A549 (cell line): ENCODE results near the gene ZKSCAN7. TPM values are rescaled to one million over a fixed set of nuclear protein-coding genes. Genes with fewer than 3 reads are reported as not detected.

Experiments used
- ATAC-seq, 2 experiments: fragments of 200-7000 bp in 1 of 2; fragments of >200 bp in 1 of 2; cut with Nextera tagmentation in 1 of 2; cut with Tn5 transposase in 1 of 2; 3 replicates each; pipeline versions ENCODE4 v1.8.0 to v1.9.1; 2018 to 2020; ENCODE audit warnings: mild to moderate bottlenecking in 1 of 2, moderate library complexity in 1 of 2
- CTCF ChIA-PET: fragments of 300-600 bp; sonication (Branson Sonifier 250); formaldehyde crosslinking; extraction: SDS; loops from one replicate; lab custom pipeline; 2021; ENCODE audit warnings: antibody characterized with exemption, inconsistent platforms; lab: Yijun Ruan, JAX
- POLR2A ChIA-PET: fragments of 350-600 bp; formaldehyde crosslinking; extraction: SDS; loops from one replicate; lab custom pipeline; 2021; ENCODE audit warnings: antibody characterized with exemption, inconsistent platforms; lab: Yijun Ruan, JAX
- DNase-seq, 2 experiments: peaks; one replicate each; pipeline versions ENCODE4 v3.0.0 to v3.0.0-alpha.2; 2011 to 2016; ENCODE audit warnings: low read depth in 1 of 2, low spot score in 1 of 2
- FAIRE-seq: peaks from 2 replicates; lab custom pipeline; 2011; peaks lifted over from hg19 to GRCh38; lab: Jason Lieb, UNC
- H3K27ac ChIP-seq, 2 experiments: fragments of >200 bp; sonication (Bioruptor Twin); formaldehyde crosslinking; 3 replicates each; pipeline ENCODE4 v1.5.1; 2016 to 2017
- H3K4me1 ChIP-seq: fragments of >200 bp; sonication (Bioruptor Twin); formaldehyde crosslinking; 3 replicates; pipeline ENCODE4 v1.6.1; 2016
- H3K4me2 ChIP-seq: fragments of >200 bp; sonication (Bioruptor Twin); formaldehyde crosslinking; 3 replicates; pipeline ENCODE4 v1.6.1; 2016
- H3K4me3 ChIP-seq: fragments of >200 bp; sonication (Bioruptor Twin); formaldehyde crosslinking; 3 replicates; pipeline ENCODE4 v1.5.1; 2016
- H3K9me3 ChIP-seq: fragments of >200 bp; sonication (Bioruptor Twin); formaldehyde crosslinking; 3 replicates; pipeline ENCODE4 v1.6.1; 2016
- BHLHE40 ChIP-seq: IDR thresholded peaks from 2 replicates; pipeline ENCODE4 v1.6.1; 2012; ENCODE audit warnings: low read depth, low read length, inconsistent platforms
- CBX2 ChIP-seq: fragments of 200-600 bp; sonication (generic); IDR thresholded peaks from 2 replicates; pipeline ENCODE4 v1.6.1; 2016; ENCODE audit warnings: low read depth, mild to moderate bottlenecking, borderline replicate concordance
- CBX8 ChIP-seq: fragments of 200-600 bp; sonication (generic); IDR thresholded peaks from 2 replicates; pipeline ENCODE4 v1.6.1; 2016
- CEBPB ChIP-seq, 2 experiments: fragments of >200 bp in 1 of 2; sonication (Bioruptor Twin) in 1 of 2; formaldehyde crosslinking in 1 of 2; IDR thresholded peaks; 2 replicates each; pipeline ENCODE4 v1.6.1; 2012 to 2016
- CHD4 ChIP-seq: fragments of 200-600 bp; sonication (generic); IDR thresholded peaks from 2 replicates; pipeline ENCODE4 v1.6.1; 2016; ENCODE audit warnings: antibody characterized with exemption, mild to moderate bottlenecking, borderline replicate concordance
- EHMT2 ChIP-seq: fragments of 200-600 bp; sonication (generic); IDR thresholded peaks from 2 replicates; pipeline ENCODE4 v1.6.1; 2016; ENCODE audit warnings: antibody characterized with exemption, low read depth, mild to moderate bottlenecking, moderate library complexity
- ELK1 ChIP-seq: fragments of 150-350 bp; IDR thresholded peaks from 2 replicates; pipeline ENCODE4 v1.6.1; 2014; ENCODE audit warnings: low read depth, mild to moderate bottlenecking, low read length
- EP300 ChIP-seq, 2 experiments: fragments of >200 bp; sonication (Bioruptor Twin); formaldehyde crosslinking; IDR thresholded peaks; 2 replicates in 1 of 2; 3 replicates in 1 of 2; pipeline ENCODE4 v1.6.1; 2016 to 2017
- FOSB ChIP-seq: fragments of 250-450 bp; sonication (Bioruptor Pico); IDR thresholded peaks from 2 replicates; pipeline ENCODE4 v1.5.0; 2020; ENCODE audit warnings: mild to moderate bottlenecking, moderate library complexity
- FOSL2 ChIP-seq, 2 experiments: fragments of 450-650 bp in 1 of 2; fragments of >200 bp in 1 of 2; sonication (Bioruptor Twin) in 1 of 2; formaldehyde crosslinking; IDR thresholded peaks; 2 replicates each; pipeline versions ENCODE4 v1.5.0 to v1.6.1; 2016 to 2020; ENCODE audit warnings: mild to moderate bottlenecking in 1 of 2, moderate library complexity in 1 of 2
- FOXS1 ChIP-seq: fragments of 250-450 bp; sonication (Bioruptor Pico); IDR thresholded peaks from 2 replicates; pipeline ENCODE4 v1.5.0; 2020; ENCODE audit warnings: mild to moderate bottlenecking, moderate library complexity
- GATA3 ChIP-seq: IDR thresholded peaks from 2 replicates; pipeline ENCODE4 v1.6.1; 2012; ENCODE audit warnings: borderline replicate concordance
- HES2 ChIP-seq: fragments of >200 bp; sonication (Bioruptor Twin); formaldehyde crosslinking; IDR thresholded peaks from 2 replicates; pipeline ENCODE4 v1.6.1; 2016
- HOXB5 ChIP-seq: fragments of 250-450 bp; sonication (Bioruptor Pico); IDR thresholded peaks from 2 replicates; pipeline ENCODE4 v1.5.0; 2020; ENCODE audit warnings: mild to moderate bottlenecking, moderate library complexity
- MAZ ChIP-seq: fragments of 150-350 bp; IDR thresholded peaks from 2 replicates; pipeline ENCODE4 v1.6.1; 2014; ENCODE audit warnings: antibody characterized with exemption, low read depth, low read length, borderline replicate concordance
- NPAS2 ChIP-seq: fragments of 250-450 bp; sonication (Bioruptor Pico); IDR thresholded peaks from 2 replicates; pipeline ENCODE4 v1.8.0; 2022; ENCODE audit warnings: mild to moderate bottlenecking, moderate library complexity, borderline replicate concordance
- NR3C1 ChIP-seq: fragments of >200 bp; sonication (Bioruptor Twin); formaldehyde crosslinking; IDR thresholded peaks from 3 replicates; pipeline ENCODE4 v1.6.1; 2017
- POLR2A ChIP-seq: IDR thresholded peaks from 2 replicates; pipeline ENCODE4 v1.6.1; 2012; ENCODE audit warnings: mild to moderate bottlenecking, low read length
- RAD21 ChIP-seq, 2 experiments: fragments of >200 bp in 1 of 2; sonication (Bioruptor Twin) in 1 of 2; formaldehyde crosslinking in 1 of 2; IDR thresholded peaks in 1 of 2; conservative IDR thresholded peaks in 1 of 2; 2 replicates in 1 of 2; 3 replicates in 1 of 2; pipeline ENCODE4 v1.6.1; 2012 to 2018; ENCODE audit warnings: inconsistent platforms in 1 of 2
- RARB ChIP-seq: fragments of 250-450 bp; sonication (Bioruptor Pico); IDR thresholded peaks from 2 replicates; pipeline ENCODE4 v1.8.0; 2021; ENCODE audit warnings: mild to moderate bottlenecking, moderate library complexity
- RCOR1 ChIP-seq: fragments of 150-350 bp; IDR thresholded peaks from 2 replicates; pipeline ENCODE4 v1.6.1; 2014; ENCODE audit warnings: antibody characterized with exemption, low read length, low read depth
- REST ChIP-seq: fragments of 200-600 bp; sonication (generic); IDR thresholded peaks from 2 replicates; pipeline ENCODE4 v1.6.1; 2016; ENCODE audit warnings: antibody characterized with exemption, mild to moderate bottlenecking, moderate library complexity
- SREBF2 ChIP-seq: fragments of 450-650 bp; IDR thresholded peaks from 2 replicates; pipeline ENCODE4 v1.6.1; 2014; ENCODE audit warnings: mild to moderate bottlenecking, moderate library complexity
- TP53 ChIP-seq: fragments of 250-450 bp; sonication (Bioruptor Pico); IDR thresholded peaks from 2 replicates; pipeline ENCODE4 v1.5.0; 2021; ENCODE audit warnings: mild to moderate bottlenecking, moderate library complexity
- ZFP36 ChIP-seq: fragments of 450-650 bp; IDR thresholded peaks from 2 replicates; pipeline ENCODE4 v1.6.1; 2014; ENCODE audit warnings: borderline replicate concordance; ENCODE audit not compliant: partially characterized antibody
- ZNF302 ChIP-seq: fragments of 250-450 bp; sonication (Bioruptor Pico); IDR thresholded peaks from 2 replicates; pipeline ENCODE4 v1.9.0; 2021; ENCODE audit warnings: inconsistent platforms, mild to moderate bottlenecking, moderate library complexity
- WGBS: methylation state at CpG from one replicate; pipeline ENCODE4 v1.1.6; 2017; ENCODE audit errors: missing lambda C conversion rate; 5-methylcytosine and 5-hydroxymethylcytosine counted together
- polyA minus RNA-seq: library from RNA; depleted of rRNA, polyadenylated mRNA; stranded (reverse); fragments of >200 nt; gene quantifications from 2 replicates; pipeline ENCODE4 v1.2.3, GENCODE V29; 2011; rRNA and poly(A)+ RNA removed
- polyA plus RNA-seq, 4 experiments: library from polyadenylated mRNA; depleted of rRNA in 3 of 4; stranded (reverse); fragments of >200 nt; fragmentation: RNase III in 1 of 4; extraction: RNeasy Plus Mini Kit Qiagen cat#74134 plus additional on column Dnase treatment in 1 of 4; gene quantifications; 2 replicates in 3 of 4; 3 replicates in 1 of 4; pipeline ENCODE4 v1.2.3, GENCODE V29; 2011 to 2017

Gene ZKSCAN7
- polyA plus RNA-seq (2011; rRNA removed) (not detected in 2 replicates), polyA plus RNA-seq (2017; fragmentation: RNase III; extraction: RNeasy Plus Mini Kit Qiagen cat#74134 plus additional on column Dnase treatment) (not detected in 3 replicates), polyA minus RNA-seq (not detected in 2 replicates)
- polyA plus RNA-seq (2012; cell fraction: cytosol; rRNA removed): not detected in 2 replicates
- polyA plus RNA-seq (2012; cell fraction: nucleus; rRNA removed): not detected in 2 replicates

- FAIRE-seq (no peak), DNase-seq (no peak), ATAC-seq (no peak)
- Histone ChIP-seq H3K4me3 (no peak within 1 kb of the TSS), H3K9me3 (no peaks in the 10 kb centered on the region), H3K27ac (no peak within 1 kb of the TSS), H3K4me1 (no peaks in the 10 kb centered on the region), H3K4me2 (no peak within 1 kb of the TSS)
- ChIA-PET POLR2A (no interaction called here), CTCF (no interaction called here)
- TF ChIP-seq RCOR1: no peak
- 63% methylated on average over 21 of the region's 68 CpGs for WGBS
Observed at GRCh38 chr3:44554626-44555592, at the start of gene ZKSCAN7. TSS of gene ZKSCAN7 (plus strand) at chr3:44555193. CDS start at chr3:44557048, 1,855 bp downstream.

GRCh38 chr3:44506556-44506955, 48.4 kb upstream of the ZKSCAN7 start:
- no peak for ATAC-seq
- Histone ChIP-seq H3K27ac (no peak overlapping the region), H3K4me1 (0 out of 3 replicates have a peak, but pooled peaks cover 3% of the 10 kb centered on the region), H3K9me3 (peaks cover 43% of the 10 kb centered on the region), H3K4me3 (no peak overlapping the region), H3K4me2 (no peak overlapping the region)
- 94% methylated on average over 3 of the region's 3 CpGs for WGBS
- DNase-seq: no peak
- ChIA-PET POLR2A (no interaction called here), CTCF (no interaction called here)
- no peak for TF ChIP-seq NR3C1
- no peak for TF ChIP-seq TP53
- no peak for TF ChIP-seq HES2
- TF ChIP-seq GATA3: no peak
- TF ChIP-seq SREBF2: no peak
- no peak for TF ChIP-seq POLR2A
- no peak for TF ChIP-seq CHD4
- TF ChIP-seq ZFP36: no peak
- no peak for FAIRE-seq

GRCh38 chr3:44506961-44507360, 48.0 kb upstream of the ZKSCAN7 start:
- ChIA-PET POLR2A (no interaction called here), CTCF (no interaction called here)
- Histone ChIP-seq H3K4me2 (no peak overlapping the region), H3K27ac (no peak overlapping the region), H3K9me3 (peaks cover 40% of the 10 kb centered on the region), H3K4me3 (no peak overlapping the region), H3K4me1 (0 out of 3 replicates have a peak, but pooled peaks cover 3% of the 10 kb centered on the region)
- 84% methylated on average over 5 of the region's 5 CpGs for WGBS
- FAIRE-seq (no peak), DNase-seq (no peak), ATAC-seq (no peak)
- TF ChIP-seq NPAS2 (CRISPR knock-in tag): no peak
- TF ChIP-seq FOSB: no peak
- no peak for TF ChIP-seq HOXB5 (CRISPR knock-in tag)
- no peak for TF ChIP-seq BHLHE40
- no peak for TF ChIP-seq RARB
- no peak for TF ChIP-seq ELK1
- no peak for TF ChIP-seq MAZ
- TF ChIP-seq ZNF302 (CRISPR knock-in tag): no peak
- TF ChIP-seq CBX8: no peak
- TF ChIP-seq FOSL2 (IDR thresholded peaks at IDR 0.05): no peak
- no peak for TF ChIP-seq FOSL2 (CRISPR knock-in tag; IDR thresholded peaks at IDR 0.05)
- no peak for TF ChIP-seq FOXS1 (CRISPR knock-in tag)
- no peak for TF ChIP-seq CBX2
- no peak for TF ChIP-seq EHMT2
- TF ChIP-seq CEBPB (IDR thresholded peaks at IDR 0.05): no peak
- no peak for TF ChIP-seq REST
- no peak for TF ChIP-seq RAD21 (conservative IDR thresholded peaks at IDR 0.05 in 1 of 2, IDR thresholded peaks at IDR 0.05 in 1 of 2)
- TF ChIP-seq EP300 (IDR thresholded peaks at IDR 0.05): no peak
- no peak for TF ChIP-seq CHD4
